ENCODE results near the gene CA4. TPM values are rescaled to one million over a fixed set of nuclear protein-coding genes. Genes with fewer than 3 reads are reported as not detected.

Gene CA4
- total and polyA plus RNA-seq, 3 donors from 2014 or later = 0.94 to 3.1 (median 2.5) TPM

- Histone ChIP-seq H3K27me3 (no peaks in the 10 kb centered on the region), H3K4me3 (no peak overlapping the region), H3K36me3 (ENCODE audit: low read depth, missing control alignments) (no peaks in the 10 kb centered on the region), H3K4me1 (peaks cover 14% of the 10 kb centered on the region), H3K27ac (no peak overlapping the region), H3K9me3 (no peaks in the 10 kb centered on the region)
- DNase-seq = no peak
- WGBS, 2 donors = 57 to 60% methylated on average over 10 to 12 of the region's 12 CpGs
- TF ChIP-seq POLR2A (IDR thresholded peaks at IDR 0.05) = no peak
- TF ChIP-seq, protein P1, sequence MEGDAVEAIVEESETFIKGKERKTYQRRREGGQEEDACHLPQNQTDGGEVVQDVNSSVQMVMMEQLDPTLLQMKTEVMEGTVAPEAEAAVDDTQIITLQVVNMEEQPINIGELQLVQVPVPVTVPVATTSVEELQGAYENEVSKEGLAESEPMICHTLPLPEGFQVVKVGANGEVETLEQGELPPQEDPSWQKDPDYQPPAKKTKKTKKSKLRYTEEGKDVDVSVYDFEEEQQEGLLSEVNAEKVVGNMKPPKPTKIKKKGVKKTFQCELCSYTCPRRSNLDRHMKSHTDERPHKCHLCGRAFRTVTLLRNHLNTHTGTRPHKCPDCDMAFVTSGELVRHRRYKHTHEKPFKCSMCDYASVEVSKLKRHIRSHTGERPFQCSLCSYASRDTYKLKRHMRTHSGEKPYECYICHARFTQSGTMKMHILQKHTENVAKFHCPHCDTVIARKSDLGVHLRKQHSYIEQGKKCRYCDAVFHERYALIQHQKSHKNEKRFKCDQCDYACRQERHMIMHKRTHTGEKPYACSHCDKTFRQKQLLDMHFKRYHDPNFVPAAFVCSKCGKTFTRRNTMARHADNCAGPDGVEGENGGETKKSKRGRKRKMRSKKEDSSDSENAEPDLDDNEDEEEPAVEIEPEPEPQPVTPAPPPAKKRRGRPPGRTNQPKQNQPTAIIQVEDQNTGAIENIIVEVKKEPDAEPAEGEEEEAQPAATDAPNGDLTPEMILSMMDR (IDR thresholded peaks at IDR 0.05) = no peak
- intact Hi-C loops (cut with DNase I; ENCODE audit: low total_unique reads) = no loop called here
Measured at GRCh38 chr17:60153606-60154390, 4.0 kb downstream of the CA4 start.

- Histone ChIP-seq H3K4me3 (no peak overlapping the region), H3K4me1 (peaks cover 14% of the 10 kb centered on the region), H3K9me3 (no peaks in the 10 kb centered on the region), H3K27ac (no peak overlapping the region), H3K27me3 (no peaks in the 10 kb centered on the region), H3K36me3 (ENCODE audit: low read depth, missing control alignments) (no peaks in the 10 kb centered on the region)
- DNase-seq = no peak
- TF ChIP-seq, protein P1 (IDR thresholded peaks at IDR 0.05) = no peak
- no peak for TF ChIP-seq POLR2A (IDR thresholded peaks at IDR 0.05)
- intact Hi-C loops (cut with DNase I; ENCODE audit: low total_unique reads) = no loop called here
- 65 to 67% methylated on average over 10 to 14 of the region's 14 CpGs for WGBS, 2 donors
Measured at GRCh38 chr17:60154616-60155426, 5.0 kb downstream of the CA4 start.

DNA sequence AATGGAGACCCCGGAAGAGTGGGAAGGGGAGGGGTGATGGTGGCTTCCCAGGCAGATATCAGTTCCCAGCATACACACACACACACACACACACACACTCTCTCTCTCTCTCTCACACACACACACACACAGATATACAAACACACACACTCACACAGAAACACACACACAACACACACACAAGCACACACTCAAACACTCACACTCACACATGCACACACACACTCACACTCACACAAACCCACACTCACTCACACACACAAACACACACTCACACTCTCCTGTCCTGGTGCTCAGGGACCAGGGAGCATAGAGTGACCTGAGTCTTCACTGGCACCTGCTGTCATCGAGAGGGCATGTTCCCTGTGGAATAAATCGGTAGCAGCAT is 5.6 kb downstream of the CA4 start:
- H3K9me3 ChIP-seq = no peaks in the 10 kb centered on the region
- intact Hi-C loops (cut with DNase I; ENCODE audit: low total_unique reads) = no loop called here
- H3K4me1 ChIP-seq = peaks cover 9% of the 10 kb centered on the region
- TF ChIP-seq, protein P1 (IDR thresholded peaks at IDR 0.05) = no peak
- TF ChIP-seq POLR2A (IDR thresholded peaks at IDR 0.05) = no peak
- 78 to 81% methylated on average over 2 to 3 of the region's 3 CpGs for WGBS, 2 donors
- no peak for DNase-seq
- no peaks in the 10 kb centered on the region for H3K27me3 ChIP-seq
- H3K27ac ChIP-seq = no peak overlapping the region
- H3K36me3 ChIP-seq (ENCODE audit: low read depth, missing control alignments) = no peaks in the 10 kb centered on the region
- no peak overlapping the region for H3K4me3 ChIP-seq

DNA sequence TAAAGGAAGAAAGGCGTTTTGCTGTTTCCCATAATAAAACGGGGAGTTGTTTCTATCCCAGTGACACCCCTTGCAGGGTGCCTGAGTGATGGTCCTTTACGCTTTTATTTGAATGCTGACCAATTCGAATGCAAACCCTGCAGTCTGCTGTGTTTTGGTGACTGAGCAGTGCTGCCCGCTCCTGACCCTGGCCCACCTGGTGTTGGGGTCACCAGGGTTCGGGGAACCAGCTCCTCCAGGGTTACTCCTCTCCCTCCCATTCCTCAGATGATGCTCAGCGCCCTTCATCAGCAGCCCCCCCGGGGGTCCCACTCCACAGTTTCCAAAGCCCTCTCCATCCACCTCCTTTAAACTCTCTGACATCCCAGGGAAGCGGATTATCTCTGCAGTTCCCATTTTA is 6.0 kb downstream of the CA4 start:
- WGBS, 2 donors = 74 to 78% methylated on average over 9 of the region's 9 CpGs
- peaks cover 6% of the 10 kb centered on the region for H3K4me1 ChIP-seq
- TF ChIP-seq POLR2A (IDR thresholded peaks at IDR 0.05) = no peak
- TF ChIP-seq, protein P1 (IDR thresholded peaks at IDR 0.05) = no peak
- DNase-seq = no peak
- no peaks in the 10 kb centered on the region for H3K36me3 ChIP-seq (ENCODE audit: low read depth, missing control alignments)
- intact Hi-C loops (cut with DNase I; ENCODE audit: low total_unique reads) = no loop called here
- no peaks in the 10 kb centered on the region for H3K9me3 ChIP-seq
- H3K27me3 ChIP-seq = no peaks in the 10 kb centered on the region
- no peak overlapping the region for H3K4me3 ChIP-seq
- H3K27ac ChIP-seq = no peak overlapping the region
